Left ventricle myocardium inferior (tissue), 1 donor: ENCODE measurements around the gene FAM193A. TPM values are rescaled to one million over a fixed set of nuclear protein-coding genes. Genes with fewer than 3 reads are reported as not detected.

Source experiments
- DNase-seq: peaks from one replicate; pipeline ENCODE4 v3.0.0-alpha.2; 2020
- H3K27ac ChIP-seq: fragments of 200-600 bp; replicated peaks from 2 replicates; pipeline ENCODE4 v1.8.0; 2021
- H3K27me3 ChIP-seq: fragments of 200-600 bp; 2 replicates; pipeline ENCODE4 v1.8.0; 2021; ENCODE audit warnings: low read depth
- H3K36me3 ChIP-seq: fragments of 200-600 bp; 2 replicates; pipeline ENCODE4 v1.8.0; 2021
- H3K4me1 ChIP-seq: fragments of 200-600 bp; 2 replicates; pipeline ENCODE4 v1.8.0; 2021
- H3K4me3 ChIP-seq: fragments of 200-600 bp; 2 replicates; pipeline ENCODE4 v1.8.0; 2021; ENCODE audit warnings: mild to moderate bottlenecking, moderate library complexity
- H3K9me3 ChIP-seq: fragments of 200-600 bp; replicated peaks from 2 replicates; pipeline ENCODE4 v1.8.0; 2021
- CTCF ChIP-seq: fragments of 200-600 bp; IDR thresholded peaks from 2 replicates; pipeline ENCODE4 v1.8.0; 2021; ENCODE audit warnings: antibody characterized with exemption, mild to moderate bottlenecking, borderline replicate concordance
- intact Hi-C: fragments of 100-400 bp; cut with micrococcal nuclease; formaldehyde crosslinking; loops from one replicate; pipeline ENCODE4 v1.11.0; 2022
- total RNA-seq: library from RNA; stranded (reverse); fragmentation: NEBNext Ultra II Directional; extraction: Animal tissue kit (Norgen Biotek cat#: 25700); gene quantifications from one replicate; pipeline ENCODE4 v1.2.1, GENCODE V29; 2021
- donor health status: DM: no; HTN: yes; CAD: no; lungs with severe emphysema.

Gene FAM193A
- total RNA-seq, 1 donor from 2014 or later: 16.0 TPM

- no peak for DNase-seq
- Histone ChIP-seq H3K9me3 (no peaks in the 10 kb centered on the region), H3K27ac (no peak overlapping the region), H3K4me1 (peaks cover 7% of the 10 kb centered on the region), H3K4me3 (no peak overlapping the region), H3K36me3 (peaks cover 86% of the 10 kb centered on the region), H3K27me3 (no peaks in the 10 kb centered on the region)
- TF ChIP-seq CTCF: no peak
- intact Hi-C loops: no loop called here
Measured at GRCh38 chr4:2689825-2690700, 153.6 kb downstream of the FAM193A start.

- Histone ChIP-seq H3K36me3 (peaks cover 87% of the 10 kb centered on the region), H3K4me3 (no peak overlapping the region), H3K27me3 (no peaks in the 10 kb centered on the region), H3K4me1 (peaks cover 7% of the 10 kb centered on the region), H3K9me3 (no peaks in the 10 kb centered on the region), H3K27ac (no peak overlapping the region)
- intact Hi-C loops: no loop called here
- DNase-seq: no peak
- no peak for TF ChIP-seq CTCF
Measured at GRCh38 chr4:2691313-2691712, 154.9 kb downstream of the FAM193A start.

GRCh38 chr4:2691952-2692435, 155.5 kb downstream of the FAM193A start:
- H3K27me3 ChIP-seq: no peaks in the 10 kb centered on the region
- intact Hi-C loops: no loop called here
- no peaks in the 10 kb centered on the region for H3K9me3 ChIP-seq
- peaks cover 3% of the 10 kb centered on the region for H3K4me1 ChIP-seq
- TF ChIP-seq CTCF: no peak
- H3K36me3 ChIP-seq: peaks cover 88% of the 10 kb centered on the region
- no peak overlapping the region for H3K4me3 ChIP-seq
- DNase-seq: no peak
- H3K27ac ChIP-seq: no peak overlapping the region

- Histone ChIP-seq H3K4me3 (no peak overlapping the region), H3K4me1 (no peaks in the 10 kb centered on the region), H3K36me3 (peaks cover 98% of the 10 kb centered on the region), H3K27me3 (no peaks in the 10 kb centered on the region), H3K9me3 (no peaks in the 10 kb centered on the region), H3K27ac (no peak overlapping the region)
- DNase-seq: no peak
- no peak for TF ChIP-seq CTCF
- intact Hi-C loops: no loop called here
Measured at GRCh38 chr4:2694691-2695090, 158.2 kb downstream of the FAM193A start.

- Histone ChIP-seq H3K4me3 (no peak overlapping the region), H3K27ac (no peak overlapping the region), H3K4me1 (no peaks in the 10 kb centered on the region), H3K27me3 (no peaks in the 10 kb centered on the region), H3K36me3 (peaks cover 98% of the 10 kb centered on the region), H3K9me3 (no peaks in the 10 kb centered on the region)
- no peak for DNase-seq
- intact Hi-C loops: no loop called here
- no peak for TF ChIP-seq CTCF
Measured at GRCh38 chr4:2695346-2696060, 159.1 kb downstream of the FAM193A start.
